Measurements from ENCODE around the gene ABHD14A.
A peak's percentile ranks its signal among the peaks of the same experiment; 100 is the strongest.

Gene ABHD14A

DNA sequence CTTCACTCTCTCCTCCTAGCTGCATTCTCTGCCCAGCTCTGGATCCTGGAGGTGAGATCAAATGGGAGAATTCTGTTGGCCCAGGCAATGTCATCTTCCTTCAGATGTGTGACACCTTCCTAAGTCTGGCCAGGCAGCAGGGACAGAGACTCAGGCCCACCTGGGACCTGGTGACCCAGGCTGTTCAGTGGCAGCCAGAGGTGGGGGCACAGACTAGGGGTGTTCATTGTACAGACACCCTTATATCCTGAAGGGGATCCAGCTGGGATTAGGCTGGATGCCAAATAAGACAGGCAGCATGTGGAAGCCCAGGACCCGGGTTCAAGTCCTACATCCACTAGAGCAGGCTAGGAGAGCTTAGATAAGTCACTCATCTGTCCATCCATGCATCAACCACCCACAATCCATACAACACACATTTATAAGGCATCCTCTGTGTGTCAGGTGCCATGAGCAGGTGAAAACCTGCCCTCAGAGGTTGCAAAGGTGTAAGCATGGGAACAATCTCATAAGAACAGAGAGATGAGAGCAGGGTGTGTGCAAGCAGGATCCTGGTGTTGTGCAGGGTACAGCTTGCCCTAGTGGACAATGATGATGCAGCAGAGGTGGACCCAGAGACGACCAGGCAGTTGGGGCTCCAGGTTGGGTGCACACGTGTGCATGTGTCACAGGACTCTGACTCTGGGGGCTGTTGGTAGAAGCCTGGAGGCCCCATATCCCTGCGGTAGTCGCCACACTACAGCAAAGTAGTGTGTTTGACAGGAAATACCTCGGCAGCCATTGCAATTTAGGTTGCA lies 39.1 kb downstream of the ABHD14A start:
- H4K91ac ChIP-seq (ENCODE audit: low read length): no peak overlapping the region
- H4K8ac ChIP-seq (ENCODE audit: low read length): peak overlapping the region; percentile 29
- H3K27ac ChIP-seq (ENCODE audit: low read length, poor library complexity, severe bottlenecking): no peak overlapping the region
- H3K14ac ChIP-seq (ENCODE audit: low read length in 2 of 2): no peak overlapping the region
- H2AK5ac ChIP-seq (ENCODE audit: low read length, severe bottlenecking): no peak overlapping the region
- 91% methylated on average over 6 of the region's 6 CpGs for WGBS
- H2BK15ac ChIP-seq (ENCODE audit: low read depth, poor library complexity, severe bottlenecking): no peak overlapping the region
- H2BK5ac ChIP-seq (ENCODE audit: low read depth, low read length, poor library complexity, severe bottlenecking): no peak overlapping the region
- no peak overlapping the region for H3K23ac ChIP-seq (ENCODE audit: low read length in 2 of 2)
- H3K4me2 ChIP-seq (ENCODE audit: low read length, poor library complexity, severe bottlenecking): no peak overlapping the region
- H3K4me3 ChIP-seq (ENCODE audit: insufficient read depth in 1 of 2, low read depth in 1 of 2, low read length in 2 of 2): no peak overlapping the region
- H3K79me1 ChIP-seq (replicated peaks; ENCODE audit: low read length, poor library complexity, severe bottlenecking): no peaks in the 10 kb centered on the region
- H3K4ac ChIP-seq (ENCODE audit: low read depth in 1 of 2, low read length in 2 of 2): no peak overlapping the region
- H2BK12ac ChIP-seq (ENCODE audit: low read length in 2 of 2): no peak overlapping the region
- no peak overlapping the region for H3K18ac ChIP-seq (ENCODE audit: low read depth in 1 of 2, low read length in 2 of 2)
- no peaks in the 10 kb centered on the region for H3K36me3 ChIP-seq (ENCODE audit: control insufficient read depth in 1 of 2, insufficient read depth in 2 of 2, low read depth in 1 of 2, low read length in 2 of 2)
- no peak overlapping the region for H3K9ac ChIP-seq (ENCODE audit: low read length)
- H2AFZ ChIP-seq (ENCODE audit: low read depth, low read length): no peak overlapping the region
- peaks cover 0 to 2% of the 10 kb centered on the region in 2 experiments for H3K27me3 ChIP-seq (ENCODE audit: control insufficient read depth in 1 of 2, insufficient read depth in 1 of 2, low read length in 2 of 2)
- DNase-seq: no peak
- no peaks in the 10 kb centered on the region for H3K9me3 ChIP-seq (ENCODE audit: control insufficient read depth, low read length)
- no peak overlapping the region for H2BK120ac ChIP-seq (ENCODE audit: low read depth, low read length)
- H3K4me1 ChIP-seq (ENCODE audit: control insufficient read depth, insufficient read depth, low read depth, low read length): no peaks in the 10 kb centered on the region

DNA sequence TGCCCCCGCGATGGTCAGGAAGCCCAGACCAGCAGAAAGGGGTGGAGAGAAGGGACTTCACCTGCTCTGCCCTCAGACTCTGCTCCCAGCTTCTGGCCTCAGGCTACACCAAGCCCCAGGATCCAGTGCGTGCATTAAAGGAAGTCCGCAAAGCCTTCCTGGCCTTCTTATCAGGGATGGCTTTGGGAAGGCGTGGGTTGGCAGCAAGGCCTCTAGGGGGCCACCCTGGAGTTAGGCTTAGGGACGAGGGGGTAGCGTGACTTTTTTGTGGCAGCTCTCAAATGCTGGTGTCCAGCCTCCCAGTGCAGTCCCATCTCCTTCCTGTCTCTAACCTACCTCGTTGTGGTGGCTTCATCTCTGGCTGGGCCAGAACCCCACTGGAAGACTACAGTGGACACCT lies 39.7 kb downstream of the ABHD14A start:
- H3K27me3 ChIP-seq (ENCODE audit: control insufficient read depth in 1 of 2, insufficient read depth in 1 of 2, low read length in 2 of 2): peaks cover 0 to 2% of the 10 kb centered on the region in 2 experiments
- H3K9me3 ChIP-seq (ENCODE audit: control insufficient read depth, low read length): no peaks in the 10 kb centered on the region
- H3K4me3 ChIP-seq (ENCODE audit: insufficient read depth in 1 of 2, low read depth in 1 of 2, low read length in 2 of 2): no peak overlapping the region
- H3K4me2 ChIP-seq (ENCODE audit: low read length, poor library complexity, severe bottlenecking): no peak overlapping the region
- no peaks in the 10 kb centered on the region for H3K36me3 ChIP-seq (ENCODE audit: control insufficient read depth in 1 of 2, insufficient read depth in 2 of 2, low read depth in 1 of 2, low read length in 2 of 2)
- no peak overlapping the region for H3K9ac ChIP-seq (ENCODE audit: low read length)
- no peak overlapping the region for H2BK5ac ChIP-seq (ENCODE audit: low read depth, low read length, poor library complexity, severe bottlenecking)
- no peak overlapping the region for H2BK15ac ChIP-seq (ENCODE audit: low read depth, poor library complexity, severe bottlenecking)
- no peaks in the 10 kb centered on the region for H3K79me1 ChIP-seq (replicated peaks; ENCODE audit: low read length, poor library complexity, severe bottlenecking)
- H3K23ac ChIP-seq (ENCODE audit: low read length in 2 of 2): no peak overlapping the region
- H2BK12ac ChIP-seq (ENCODE audit: low read length in 2 of 2): no peak overlapping the region
- H3K14ac ChIP-seq (ENCODE audit: low read length in 2 of 2): no peak overlapping the region
- no peak overlapping the region for H4K91ac ChIP-seq (ENCODE audit: low read length)
- WGBS: 81% methylated on average over 8 of the region's 8 CpGs
- no peak overlapping the region for H2AFZ ChIP-seq (ENCODE audit: low read depth, low read length)
- peak; percentile 9 for DNase-seq
- H3K4me1 ChIP-seq (ENCODE audit: control insufficient read depth, insufficient read depth, low read depth, low read length): no peaks in the 10 kb centered on the region
- H2BK120ac ChIP-seq (ENCODE audit: low read depth, low read length): no peak overlapping the region
- H4K8ac ChIP-seq (ENCODE audit: low read length): no peak overlapping the region
- no peak overlapping the region for H3K18ac ChIP-seq (ENCODE audit: low read depth in 1 of 2, low read length in 2 of 2)
- no peak overlapping the region for H3K27ac ChIP-seq (ENCODE audit: low read length, poor library complexity, severe bottlenecking)
- no peak overlapping the region for H3K4ac ChIP-seq (ENCODE audit: low read depth in 1 of 2, low read length in 2 of 2)
- H2AK5ac ChIP-seq (ENCODE audit: low read length, severe bottlenecking): no peak overlapping the region

DNA sequence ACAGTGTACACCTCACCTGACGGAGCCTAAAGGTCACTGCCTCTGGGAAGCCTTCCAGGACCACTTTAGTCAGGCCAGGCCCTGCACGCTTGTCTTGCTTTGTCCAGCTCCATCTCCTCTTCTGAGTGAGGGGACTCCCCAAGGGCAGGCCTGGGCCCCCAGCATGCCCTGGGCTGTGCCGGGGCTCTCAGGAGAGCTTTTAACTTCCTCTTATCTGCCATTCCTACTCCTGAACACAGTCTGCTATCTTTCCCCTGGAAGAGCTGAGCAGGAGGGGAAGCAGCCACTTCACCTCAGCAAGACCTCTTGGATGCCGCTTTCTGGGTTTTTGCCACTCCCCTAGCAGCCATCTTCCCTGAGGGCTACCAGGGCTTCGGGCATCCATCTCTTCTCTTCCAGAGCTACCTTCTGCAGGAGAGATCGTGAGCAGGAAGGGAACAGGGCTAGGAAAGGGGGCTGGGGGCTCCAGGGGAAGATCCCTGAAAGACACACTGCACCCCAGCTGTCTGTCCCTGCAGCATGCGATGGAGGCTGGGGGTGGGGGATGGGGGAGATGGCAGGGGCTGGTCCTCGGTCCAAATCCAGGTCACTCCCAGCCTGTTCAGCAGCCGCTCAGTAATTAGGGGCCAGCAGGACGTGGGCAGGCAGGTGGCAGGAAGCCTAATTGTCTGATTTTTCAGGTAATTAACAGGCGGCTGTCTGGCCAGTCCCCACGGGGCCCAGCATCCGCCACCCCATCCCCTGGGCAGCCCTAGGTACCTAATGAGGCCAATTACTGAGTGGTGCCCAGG lies 40.8 kb downstream of the ABHD14A start:
- Histone ChIP-seq H3K4me2 (ENCODE audit: low read length, poor library complexity, severe bottlenecking) (no peak overlapping the region), H3K27ac (ENCODE audit: low read length, poor library complexity, severe bottlenecking) (no peak overlapping the region), H2AK5ac (ENCODE audit: low read length, severe bottlenecking) (no peak overlapping the region), H3K79me1 (replicated peaks; ENCODE audit: low read length, poor library complexity, severe bottlenecking) (no peaks in the 10 kb centered on the region), H3K4me3 (ENCODE audit: insufficient read depth in 1 of 2, low read depth in 1 of 2, low read length in 2 of 2) (no peak overlapping the region), H3K14ac (ENCODE audit: low read length in 2 of 2) (no peak overlapping the region), H2BK5ac (ENCODE audit: low read depth, low read length, poor library complexity, severe bottlenecking) (no peak overlapping the region), H3K36me3 (ENCODE audit: control insufficient read depth in 1 of 2, insufficient read depth in 2 of 2, low read depth in 1 of 2, low read length in 2 of 2) (no peaks in the 10 kb centered on the region), H3K27me3 (ENCODE audit: control insufficient read depth in 1 of 2, insufficient read depth in 1 of 2, low read length in 2 of 2) (peaks cover 0 to 2% of the 10 kb centered on the region in 2 experiments), H2BK120ac (ENCODE audit: low read depth, low read length) (no peak overlapping the region), H2BK15ac (ENCODE audit: low read depth, poor library complexity, severe bottlenecking) (no peak overlapping the region), H4K8ac (ENCODE audit: low read length) (no peak overlapping the region), H3K9me3 (ENCODE audit: control insufficient read depth, low read length) (no peaks in the 10 kb centered on the region), H2AFZ (ENCODE audit: low read depth, low read length) (no peak overlapping the region), H3K4me1 (ENCODE audit: control insufficient read depth, insufficient read depth, low read depth, low read length) (no peaks in the 10 kb centered on the region), H3K4ac (ENCODE audit: low read depth in 1 of 2, low read length in 2 of 2) (no peak overlapping the region), H3K9ac (ENCODE audit: low read length) (no peak overlapping the region), H4K91ac (ENCODE audit: low read length) (no peak overlapping the region), H3K23ac (ENCODE audit: low read length in 2 of 2) (no peak overlapping the region), H3K18ac (ENCODE audit: low read depth in 1 of 2, low read length in 2 of 2) (no peak overlapping the region), H2BK12ac (ENCODE audit: low read length in 2 of 2) (no peak overlapping the region)
- DNase-seq: no peak
- 93% methylated on average over 12 of the region's 13 CpGs for WGBS

DNA sequence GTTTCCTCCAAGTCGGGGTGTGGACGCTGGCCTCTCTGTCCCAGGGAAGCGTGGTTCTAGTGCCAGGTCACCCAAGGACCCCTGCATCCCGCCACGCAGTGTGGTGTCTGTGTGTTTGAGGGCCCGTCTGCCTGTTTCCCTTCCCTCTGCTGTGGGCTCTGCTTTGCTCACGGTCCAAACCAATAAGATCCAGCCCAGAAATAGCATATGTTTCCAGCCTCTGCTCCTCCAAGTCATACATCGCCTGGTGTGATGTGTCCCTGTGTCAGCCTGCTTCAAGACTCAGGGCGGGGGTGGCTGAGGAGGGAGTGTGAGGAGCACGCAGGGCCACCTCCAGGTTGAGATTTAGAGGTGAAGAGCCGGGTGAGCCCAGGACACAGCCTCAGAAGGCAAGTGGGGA lies 42.7 kb downstream of the ABHD14A start:
- Histone ChIP-seq H3K18ac (ENCODE audit: low read depth in 1 of 2, low read length in 2 of 2) (no peak overlapping the region), H2BK15ac (ENCODE audit: low read depth, poor library complexity, severe bottlenecking) (no peak overlapping the region)
- 92% methylated on average over 9 of the region's 11 CpGs for WGBS

More for the DNA sequence above, 42.7 kb downstream of the ABHD14A start:
- no peak overlapping the region for H3K9ac ChIP-seq (ENCODE audit: low read length)
- no peak overlapping the region for H2BK120ac ChIP-seq (ENCODE audit: low read depth, low read length)
- H4K91ac ChIP-seq (ENCODE audit: low read length): no peak overlapping the region
- H2AFZ ChIP-seq (ENCODE audit: low read depth, low read length): no peak overlapping the region
- H3K14ac ChIP-seq (ENCODE audit: low read length in 2 of 2): no peak overlapping the region
- H2AK5ac ChIP-seq (ENCODE audit: low read length, severe bottlenecking): no peak overlapping the region
- H2BK5ac ChIP-seq (ENCODE audit: low read depth, low read length, poor library complexity, severe bottlenecking): no peak overlapping the region
- peaks cover 5% of the 10 kb centered on the region for H3K4me1 ChIP-seq (ENCODE audit: control insufficient read depth, insufficient read depth, low read depth, low read length)
- H3K4me3 ChIP-seq (ENCODE audit: insufficient read depth in 1 of 2, low read depth in 1 of 2, low read length in 2 of 2): no peak overlapping the region
- no peaks in the 10 kb centered on the region for H3K79me1 ChIP-seq (replicated peaks; ENCODE audit: low read length, poor library complexity, severe bottlenecking)
- no peaks in the 10 kb centered on the region for H3K36me3 ChIP-seq (ENCODE audit: control insufficient read depth in 1 of 2, insufficient read depth in 2 of 2, low read depth in 1 of 2, low read length in 2 of 2)
- no peak overlapping the region for H4K8ac ChIP-seq (ENCODE audit: low read length)
- H3K23ac ChIP-seq (ENCODE audit: low read length in 2 of 2): no peak overlapping the region
- H3K4me2 ChIP-seq (ENCODE audit: low read length, poor library complexity, severe bottlenecking): no peak overlapping the region
- H2BK12ac ChIP-seq (ENCODE audit: low read length in 2 of 2): no peak overlapping the region
- H3K9me3 ChIP-seq (ENCODE audit: control insufficient read depth, low read length): no peaks in the 10 kb centered on the region
- H3K27me3 ChIP-seq (ENCODE audit: control insufficient read depth in 1 of 2, insufficient read depth in 1 of 2, low read length in 2 of 2): no peaks in the 10 kb centered on the region
- H3K4ac ChIP-seq (ENCODE audit: low read depth in 1 of 2, low read length in 2 of 2): no peak overlapping the region
- no peak for DNase-seq
- no peak overlapping the region for H3K27ac ChIP-seq (ENCODE audit: low read length, poor library complexity, severe bottlenecking)

All from mesenchymal stem cell (in vitro differentiated cells and primary cell).